HG03575 (cell line): ENCODE measurements around the gene NUAK1.

Experiments used
- ATAC-seq: cut with Tn5 transposase; IDR thresholded peaks from one replicate; pipeline ENCODE4 v1.9.1; 2021; ENCODE audit not compliant: unreplicated experiment, insufficient number of reproducible peaks, low FRiP score; ENCODE audit errors: extremely low read depth

Gene NUAK1

DNA sequence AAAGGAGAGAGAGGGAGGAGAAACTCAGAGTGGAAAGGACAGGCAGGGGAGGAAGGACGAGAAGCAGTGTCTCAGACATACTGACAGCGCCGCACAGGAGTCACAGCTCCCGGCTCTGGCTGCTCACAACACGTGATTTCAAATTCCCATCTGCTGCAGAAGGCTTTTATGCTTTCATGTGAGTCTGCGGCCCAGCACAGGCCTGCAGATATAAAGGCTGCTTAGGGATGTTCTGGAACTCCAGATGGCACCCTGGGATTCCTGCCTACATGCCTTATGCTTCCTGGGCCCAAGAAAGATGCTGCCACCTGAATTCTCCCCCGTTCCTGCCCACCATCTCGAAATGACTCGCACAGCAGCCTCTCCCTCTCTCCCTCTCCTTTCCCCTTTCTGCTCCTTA, 89.6 kb downstream of the NUAK1 start:
- no peak for ATAC-seq

DNA sequence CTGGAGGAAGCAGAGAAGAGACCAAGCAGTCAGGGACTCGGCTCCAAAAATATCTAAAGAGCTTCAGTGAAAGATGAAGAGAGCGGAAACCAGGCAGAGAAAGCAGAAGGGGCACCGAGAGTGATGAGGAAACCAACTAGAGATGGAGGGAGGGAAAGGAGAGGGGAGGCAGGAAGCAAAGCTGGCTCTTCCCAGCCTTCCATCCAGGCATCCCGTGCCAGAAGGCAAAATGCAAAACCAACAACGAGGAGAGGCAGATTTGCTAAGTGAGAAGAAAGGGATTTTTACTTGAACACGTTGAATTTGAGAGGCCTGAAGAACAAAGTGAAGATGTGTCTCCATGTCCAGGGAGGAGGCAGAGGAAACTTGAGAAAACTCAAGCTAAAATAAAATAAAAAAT, 90.1 kb downstream of the NUAK1 start:
- no peak for ATAC-seq

DNA sequence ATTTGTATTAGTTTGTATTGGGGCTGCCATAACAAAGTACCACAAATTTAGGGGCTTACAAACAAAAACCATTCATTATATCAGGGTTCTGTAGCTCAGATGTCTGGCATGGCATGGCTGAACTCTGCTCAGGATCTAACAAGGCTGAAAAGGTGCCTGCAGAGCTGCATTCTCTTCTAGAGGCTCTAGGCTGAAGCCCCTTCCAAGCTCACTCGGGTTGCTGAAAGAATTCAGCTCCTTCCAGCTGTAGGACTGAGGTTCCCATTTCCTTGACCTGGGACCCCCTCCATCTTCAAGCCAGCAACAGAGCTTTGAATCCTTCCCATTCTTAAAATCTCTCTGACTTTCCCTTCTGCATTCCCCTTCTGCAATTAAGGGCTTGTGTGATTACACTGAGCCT, 90.7 kb downstream of the NUAK1 start:
- no peak for ATAC-seq

DNA sequence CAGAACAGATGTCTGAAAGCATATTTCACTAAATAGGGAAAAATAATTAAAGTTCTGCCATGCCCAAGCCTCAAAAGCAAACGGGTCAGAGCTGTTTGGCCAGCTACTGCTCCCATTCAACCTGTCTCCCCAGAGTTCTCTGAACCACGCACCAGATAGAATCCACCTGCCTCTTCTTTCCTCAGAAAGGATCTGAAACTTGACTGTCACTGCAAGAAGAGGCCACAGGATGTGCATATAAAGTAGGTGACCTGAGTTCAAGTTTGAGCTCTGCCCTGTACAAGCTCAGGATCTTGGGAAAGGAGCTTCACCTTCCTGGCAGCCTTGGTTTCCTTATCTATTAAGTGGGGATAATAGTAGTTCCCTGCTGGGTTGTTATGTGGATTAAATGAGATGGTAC, 91.8 kb downstream of the NUAK1 start:
- ATAC-seq, result no peak

DNA sequence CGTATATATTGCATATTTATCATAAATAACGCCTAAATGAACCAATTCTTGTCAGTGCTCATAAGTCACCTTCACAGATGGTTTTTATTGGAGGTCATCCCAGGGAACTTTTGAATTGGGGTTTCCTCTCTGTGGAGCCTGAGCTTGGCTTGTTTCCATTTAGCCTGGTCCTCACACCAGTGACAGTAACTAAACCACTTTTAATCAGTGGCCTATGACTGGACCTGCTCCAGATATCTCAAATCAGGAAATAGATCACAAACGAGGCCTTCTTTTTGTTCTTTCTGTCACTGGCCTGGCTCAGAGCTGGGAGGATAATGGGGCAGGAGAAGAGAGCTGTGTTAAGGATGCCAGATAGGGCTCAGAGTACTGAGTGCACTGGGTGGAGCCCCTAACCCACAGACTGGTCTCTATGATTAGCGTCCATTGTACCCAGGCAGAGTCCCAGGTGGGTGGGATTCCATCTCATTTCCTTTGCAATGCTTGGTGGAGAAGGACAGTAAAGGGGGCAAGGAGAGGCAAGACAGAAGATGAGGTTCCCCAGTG, 92.4 kb downstream of the NUAK1 start:
- no peak for ATAC-seq

DNA sequence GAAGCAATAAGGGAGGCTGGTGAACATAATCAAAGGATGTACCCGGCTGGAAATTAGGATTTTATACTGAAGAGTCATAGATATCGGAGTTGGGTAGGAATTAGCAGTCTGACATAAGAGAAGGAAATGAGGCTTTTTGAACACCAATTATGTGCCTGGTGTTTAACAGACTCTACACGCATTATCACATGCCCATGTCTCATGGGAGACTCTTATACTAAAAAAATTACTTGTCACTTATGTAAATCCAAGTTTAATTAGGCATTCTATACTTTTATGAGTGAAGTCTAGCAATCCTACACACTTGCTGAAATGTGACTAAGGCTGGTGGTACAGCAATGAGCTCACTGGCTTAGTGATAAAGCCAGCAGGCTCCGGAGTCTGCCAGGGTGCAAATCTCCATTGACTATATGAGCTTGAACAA, 93.5 kb downstream of the NUAK1 start:
- ATAC-seq, result no peak

DNA sequence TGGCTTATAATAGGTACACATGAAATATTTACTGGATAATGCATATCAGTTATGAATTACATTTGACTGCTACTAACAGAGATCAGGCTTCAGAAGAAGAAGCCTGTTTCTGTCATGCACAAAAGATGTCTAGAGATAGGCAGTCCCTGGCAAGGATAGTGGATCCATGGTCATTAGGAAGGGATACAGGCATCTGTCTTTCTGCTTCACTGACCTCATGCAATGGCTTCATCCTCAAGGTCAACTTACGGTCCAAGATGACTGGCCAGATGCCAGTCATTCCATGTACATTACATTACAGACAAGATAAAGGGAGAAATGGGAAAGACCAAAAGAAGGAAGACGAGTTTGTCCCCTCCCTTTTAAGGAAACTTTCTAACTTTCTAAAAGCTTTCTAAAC, 94.0 kb downstream of the NUAK1 start:
- ATAC-seq, result no peak

DNA sequence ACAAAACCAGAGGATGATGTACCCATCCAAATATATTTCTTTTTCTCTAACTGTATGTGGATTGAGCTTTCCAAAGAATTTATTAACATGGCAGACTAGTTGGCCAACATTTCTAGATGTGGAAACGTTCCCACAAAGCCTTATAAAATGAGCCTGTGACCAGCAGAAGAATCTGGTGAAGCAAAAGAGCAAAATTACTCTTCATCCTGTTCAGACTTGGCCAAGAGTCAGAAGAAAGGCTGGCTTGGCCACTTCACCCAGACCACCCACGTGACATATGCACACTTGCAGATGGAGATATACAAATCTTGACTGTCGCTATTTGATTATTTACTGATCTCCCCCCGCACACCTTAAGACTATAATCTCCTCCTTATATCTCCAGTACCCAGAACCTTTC, 96.7 kb downstream of the NUAK1 start:
- no peak for ATAC-seq

DNA sequence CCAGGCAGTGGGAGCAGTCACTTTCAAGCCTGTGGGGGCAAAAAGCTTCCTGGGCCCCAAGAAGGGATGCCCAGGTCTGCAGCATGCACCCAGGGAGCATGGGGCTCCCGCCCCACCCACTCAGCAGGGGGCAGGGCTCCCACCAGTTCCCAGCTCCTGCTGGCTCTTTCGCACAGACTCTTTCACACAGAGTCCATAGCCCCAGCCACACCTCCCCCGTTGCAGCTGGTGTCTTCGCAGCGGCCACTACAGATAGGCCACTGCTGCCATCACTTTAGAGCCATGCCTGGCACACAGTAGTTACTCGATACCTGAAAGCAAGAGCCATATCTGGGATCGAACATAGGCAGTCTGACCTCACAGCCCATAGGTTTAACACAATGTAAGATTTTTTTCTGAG, 98.2 kb downstream of the NUAK1 start:
- no peak for ATAC-seq

DNA sequence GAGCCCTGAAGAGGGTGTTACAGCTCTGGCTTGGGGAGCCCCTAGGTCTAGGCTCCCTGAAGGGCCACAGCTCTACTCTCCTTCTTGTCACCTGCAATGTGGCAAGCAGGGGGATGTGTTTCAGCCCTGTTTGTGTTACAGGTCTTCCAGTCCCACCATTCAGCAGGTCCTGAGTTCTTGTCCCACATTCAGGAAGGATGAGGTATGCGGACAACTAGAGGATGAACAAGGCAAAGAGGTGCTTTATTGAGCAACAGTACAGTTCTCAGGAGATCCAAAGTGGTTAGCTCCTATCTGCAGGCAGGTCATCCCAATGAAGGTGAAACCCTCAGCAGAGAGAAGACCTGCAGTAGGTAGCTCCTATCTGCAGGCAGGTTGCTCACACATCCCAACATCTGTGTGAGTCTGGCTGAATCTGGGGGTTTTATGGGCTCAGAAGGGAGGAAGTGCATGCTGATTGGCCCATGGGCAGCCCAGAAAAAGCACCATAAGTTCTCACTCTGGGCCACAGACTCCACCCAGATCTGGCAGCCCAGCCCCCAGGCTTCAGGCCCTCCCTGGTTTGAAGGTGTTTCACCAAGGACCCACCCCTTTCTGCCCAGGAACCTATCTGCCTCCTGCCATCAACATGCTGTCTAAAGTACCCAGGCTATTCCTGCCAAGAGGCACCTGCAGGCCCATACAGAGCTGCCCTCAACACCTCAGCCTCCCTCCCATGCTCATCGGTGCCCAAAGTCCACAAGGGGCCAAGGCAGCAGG, 98.9 kb downstream of the NUAK1 start:
- ATAC-seq, result no peak

DNA sequence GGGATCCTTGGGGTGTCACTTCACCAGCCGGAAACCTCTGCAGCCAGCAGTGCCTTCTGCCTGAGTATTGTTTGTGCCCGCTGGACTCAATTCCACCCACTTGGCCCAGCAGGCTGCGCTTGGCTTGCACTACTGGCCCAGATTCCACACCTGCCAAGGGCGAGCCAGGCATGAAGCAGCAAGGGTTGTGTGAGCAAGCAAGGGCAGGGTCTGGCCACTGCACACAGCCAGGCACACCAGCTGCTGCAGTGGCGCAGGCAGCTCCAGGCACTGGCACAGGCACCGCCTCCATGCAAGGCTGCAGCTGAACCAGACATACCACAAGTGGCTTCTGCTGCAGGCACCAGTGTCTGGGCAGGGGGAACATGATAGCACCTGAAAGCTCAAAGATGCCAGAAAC, 99.5 kb downstream of the NUAK1 start:
- ATAC-seq, result no peak

DNA sequence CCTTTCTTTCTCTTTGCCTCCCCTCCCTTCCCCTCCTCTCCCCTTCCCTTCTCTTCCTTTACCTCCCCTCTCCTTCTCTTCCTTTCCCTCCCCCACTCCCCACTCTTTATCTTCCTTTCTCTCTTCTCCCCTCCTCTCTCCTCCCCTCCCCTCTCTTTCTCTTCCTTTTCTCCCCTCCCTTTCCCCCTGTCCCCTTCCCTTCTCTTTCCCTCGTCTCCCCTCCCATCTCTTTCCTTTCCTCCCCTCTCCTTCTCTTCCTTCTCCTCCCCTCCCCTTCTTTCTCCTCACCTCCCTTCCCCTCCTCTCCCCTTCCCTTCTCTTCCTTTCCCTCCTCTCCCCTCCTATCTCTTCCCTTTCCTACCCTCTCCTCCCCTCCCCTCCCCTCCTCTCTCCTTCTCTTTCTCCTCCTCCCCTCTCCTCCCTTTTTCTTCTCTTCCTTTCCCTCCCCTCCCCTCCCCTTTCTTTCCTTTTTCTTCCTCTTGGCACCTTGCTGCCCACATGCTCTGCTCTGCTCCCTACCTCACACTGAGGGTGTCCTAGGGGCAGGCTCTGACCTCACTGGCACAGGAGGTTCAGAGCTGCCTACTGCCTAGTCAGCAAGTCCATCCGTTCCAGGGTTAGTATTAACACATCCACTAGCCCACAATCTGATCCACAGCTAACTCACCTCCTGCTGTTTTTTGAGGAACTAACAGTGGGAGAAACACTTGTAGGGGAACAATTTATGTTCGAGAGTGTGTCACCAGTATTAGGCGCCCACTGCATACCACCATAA, 101.0 kb downstream of the NUAK1 start:
- no peak for ATAC-seq

DNA sequence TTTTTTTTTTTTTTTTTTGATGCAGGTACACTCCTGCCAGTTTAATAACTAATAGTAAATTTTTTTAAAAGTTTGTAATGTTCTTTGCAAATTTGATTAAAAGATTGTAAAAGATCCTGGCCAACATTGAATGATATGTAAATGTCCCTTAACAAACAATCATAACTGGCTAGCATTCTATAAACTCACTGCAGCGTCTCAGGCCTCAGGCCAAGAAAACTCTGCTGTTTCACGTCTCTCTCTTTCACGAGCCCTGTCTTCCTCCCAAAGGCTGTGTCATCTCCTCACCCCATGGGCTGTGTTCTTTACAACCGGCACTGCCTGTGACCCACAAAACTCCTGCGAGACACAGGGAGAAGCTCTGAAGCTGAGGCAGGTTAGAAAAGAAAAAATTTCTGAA, 103.3 kb downstream of the NUAK1 start:
- ATAC-seq, result no peak

DNA sequence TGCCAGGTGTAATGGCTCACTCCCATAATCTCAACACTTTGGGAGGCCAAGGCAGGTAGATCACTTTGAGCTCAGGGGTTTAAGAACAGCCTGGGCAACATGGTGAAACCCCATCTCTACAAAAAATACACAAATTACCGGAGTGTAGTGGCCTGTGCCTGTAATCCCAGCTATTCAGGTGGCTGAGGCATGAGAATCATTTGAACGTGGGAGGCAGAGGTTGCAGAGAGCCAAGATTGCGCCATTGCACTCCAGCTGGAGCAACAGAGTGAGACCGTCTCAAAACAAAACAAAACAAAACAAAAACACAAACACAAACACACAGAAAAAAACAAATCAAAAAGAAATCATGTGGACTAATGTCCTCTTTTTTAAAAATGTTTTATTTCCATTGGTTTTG, 104.4 kb downstream of the NUAK1 start:
- ATAC-seq, result no peak

DNA sequence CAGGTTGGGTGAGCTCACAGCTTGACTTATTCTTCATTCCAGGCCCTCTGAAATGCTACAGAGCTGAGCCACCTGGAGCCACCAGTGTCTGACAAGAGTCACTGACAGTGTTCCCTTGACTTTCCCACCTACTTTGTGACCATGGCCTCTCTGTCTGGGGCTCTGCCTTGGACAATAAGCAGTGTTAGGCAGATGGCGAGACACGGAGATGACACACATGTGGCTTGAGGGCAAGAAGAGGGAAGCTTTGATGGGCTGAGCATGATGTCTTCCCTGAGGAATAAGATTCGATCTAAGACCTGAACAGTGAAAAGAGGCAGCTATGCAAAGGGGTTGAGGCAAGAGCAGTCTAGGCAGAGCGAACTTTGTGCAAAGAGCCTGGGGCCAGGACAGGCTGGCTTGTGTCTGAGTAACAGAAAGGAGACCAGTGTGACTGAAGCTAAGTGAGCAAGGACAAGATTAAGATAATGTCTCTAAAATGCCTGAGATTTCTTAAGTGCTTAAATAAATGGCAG, 105.5 kb downstream of the NUAK1 start:
- no peak for ATAC-seq

DNA sequence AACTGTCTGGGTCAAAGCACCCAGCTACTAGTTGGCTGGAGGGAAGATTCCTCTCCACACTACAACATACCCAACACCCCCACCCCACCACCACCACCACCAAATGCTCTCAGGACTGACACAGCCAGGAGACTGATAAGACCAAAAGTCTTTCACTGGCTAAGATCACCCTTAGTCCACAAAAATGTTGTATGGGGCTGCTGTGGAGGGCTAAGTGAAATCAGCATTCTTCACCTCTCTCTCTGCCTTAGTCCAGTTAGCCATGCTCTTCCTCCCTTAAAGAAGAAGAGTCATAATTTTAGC, 106.2 kb downstream of the NUAK1 start:
- no peak for ATAC-seq

DNA sequence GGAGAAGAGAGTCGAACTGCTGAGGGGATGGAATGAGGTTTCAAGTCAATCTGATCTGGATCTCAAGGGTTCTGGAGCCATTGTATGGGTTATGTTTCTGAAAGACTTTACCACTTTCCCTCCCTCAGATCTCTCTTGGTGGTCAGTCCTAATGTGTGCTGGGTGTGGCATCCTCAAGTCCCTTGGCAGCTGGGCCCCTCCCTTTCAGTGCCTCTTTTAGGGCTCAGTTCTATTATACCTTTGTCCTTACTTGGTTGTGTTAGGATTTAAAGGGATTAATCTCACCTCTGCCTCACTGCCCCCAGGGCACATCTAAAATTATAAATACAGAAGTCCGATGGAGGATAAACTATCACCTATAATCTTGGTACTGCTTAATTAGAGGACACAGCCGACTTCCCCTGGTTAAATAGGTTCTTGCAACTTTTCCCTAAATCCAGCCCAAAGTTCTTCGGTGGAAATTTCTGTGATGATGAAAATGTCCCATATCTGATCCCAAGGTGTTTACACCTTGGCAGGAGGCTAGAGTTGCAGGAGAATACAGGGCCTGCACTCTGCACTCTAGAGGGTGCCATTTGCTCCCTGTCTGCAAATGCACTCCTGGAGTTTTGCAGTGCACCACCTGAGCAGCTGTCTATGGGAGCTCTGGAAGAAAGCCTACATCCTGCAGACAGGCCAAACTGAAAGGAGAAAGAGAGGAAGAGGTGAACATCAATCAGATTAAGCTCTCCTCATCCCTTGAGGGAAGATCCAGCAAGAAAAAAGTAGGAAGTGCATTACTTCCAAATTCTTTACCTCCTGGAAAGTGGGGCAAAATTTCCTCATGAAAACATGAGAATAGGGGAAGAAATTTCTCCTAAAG, 106.8 kb downstream of the NUAK1 start:
- no peak for ATAC-seq

DNA sequence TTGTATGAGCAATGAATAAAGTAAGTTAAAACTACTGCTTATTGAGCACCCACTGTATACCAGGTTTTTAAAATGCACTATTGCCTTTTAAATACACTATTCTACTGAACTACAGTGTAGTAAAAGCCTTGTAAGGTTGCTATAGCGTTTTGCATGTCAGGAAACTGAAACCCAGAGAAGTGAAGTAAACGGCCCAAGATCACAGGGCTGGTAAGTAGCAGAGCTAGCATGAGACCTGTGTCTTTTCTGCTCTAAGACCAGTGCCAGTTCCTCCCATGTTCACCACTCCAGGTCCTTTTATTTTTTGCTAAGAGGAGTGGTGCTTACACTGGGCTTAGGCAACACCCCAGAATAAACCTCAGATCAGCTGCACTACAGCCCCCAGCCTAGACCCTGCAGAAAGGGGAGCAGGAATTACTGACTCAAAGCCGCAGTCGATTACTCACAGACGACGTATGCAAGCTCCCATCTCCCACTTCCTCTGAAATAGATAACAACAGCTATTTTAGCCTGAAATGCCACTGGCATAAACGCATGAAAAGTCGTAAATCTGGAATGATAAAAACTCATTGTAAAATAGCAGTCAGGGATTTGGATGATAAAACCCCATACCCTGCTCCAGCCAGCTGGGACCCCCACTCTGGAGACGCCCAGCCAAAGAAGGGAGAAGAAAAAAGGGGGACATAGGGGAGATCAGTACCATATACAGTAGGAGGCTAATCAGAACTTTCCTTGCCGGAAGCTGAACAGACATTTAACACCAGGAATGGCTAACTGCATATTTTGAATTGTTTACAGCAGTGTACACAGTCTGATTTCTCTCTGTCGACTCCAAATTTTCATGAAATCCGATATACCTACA, 108.3 kb downstream of the NUAK1 start:
- ATAC-seq, result no peak

DNA sequence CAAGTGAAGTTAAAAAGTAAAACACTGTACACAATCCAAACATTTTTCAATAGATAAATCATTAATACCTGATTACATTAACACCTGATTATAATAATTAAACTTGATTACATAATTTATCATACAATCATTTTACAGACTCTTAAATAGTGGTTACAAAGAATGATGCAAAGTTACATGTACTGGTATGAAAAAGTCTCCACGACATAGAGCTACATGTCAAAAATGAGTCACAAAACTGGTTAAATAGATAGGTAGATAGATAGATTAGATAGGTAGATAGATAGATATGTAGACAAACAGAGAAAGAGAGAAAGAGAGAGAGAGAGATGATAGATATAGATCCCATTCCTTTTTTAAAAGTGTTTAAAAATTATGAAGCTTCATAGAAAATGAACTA, 109.2 kb downstream of the NUAK1 start:
- ATAC-seq, result no peak
